Ovary (tissue), 9 donors: ENCODE measurements around the gene SNX25. TPM values are rescaled to one million over a fixed set of nuclear protein-coding genes. Genes with fewer than 3 reads are reported as not detected.

ENCODE experiments used
- DNase-seq, 5 donors: peaks; one replicate each; pipeline ENCODE4 v3.0.0-alpha.2; 2019 to 2020
- H3K27ac ChIP-seq, 2 donors: fragments of 200-600 bp; one replicate each; pipeline versions ENCODE4 v1.5.1 to v1.8.0; 2019 to 2022
- H3K27me3 ChIP-seq: fragments of 200-600 bp; one replicate; pipeline ENCODE4 v1.8.0; 2022
- H3K36me3 ChIP-seq: fragments of 200-600 bp; sonication (generic); one replicate; pipeline ENCODE4 v1.5.1; 2019
- H3K4me1 ChIP-seq: one replicate; pipeline ENCODE4 v1.8.1; 2013; ENCODE audit warnings: mild to moderate bottlenecking, moderate library complexity; ENCODE audit not compliant: insufficient read depth
- H3K4me3 ChIP-seq: fragments of 200-600 bp; sonication (generic); one replicate; pipeline ENCODE4 v1.5.1; 2017
- H3K9me3 ChIP-seq, 2 donors: fragments of 200-600 bp in 1 of 2; sonication (generic) in 1 of 2; one replicate each; pipeline versions ENCODE4 v1.5.1 to v1.8.1; 2013 to 2019; ENCODE audit warnings: mild to moderate bottlenecking in 1 of 2, moderate library complexity in 1 of 2
- CTCF ChIP-seq, 3 donors: fragments of 450-650 bp in 2 of 3; fragments of 200-600 bp in 1 of 3; IDR thresholded peaks; one replicate each; pipeline versions ENCODE4 v1.5.1 to v1.8.0; 2016 to 2022; ENCODE audit warnings: antibody characterized with exemption in 3 of 3, mild to moderate bottlenecking in 1 of 3
- EP300 ChIP-seq: sonication (generic); formaldehyde crosslinking; IDR thresholded peaks from one replicate; pipeline ENCODE4 v1.6.1; 2017; ENCODE audit warnings: antibody characterized with exemption
- POLR2A ChIP-seq: fragments of 450-650 bp; IDR thresholded peaks from one replicate; pipeline ENCODE4 v1.6.1; 2017; ENCODE audit warnings: antibody characterized with exemption, mild to moderate bottlenecking, moderate library complexity
- WGBS, 3 donors: extraction: QIAGEN DNeasy Blood & Tissue Kit in 1 of 3; methylation state at CpG; one replicate each; pipeline versions ENCODE4 v1.1.5 to v1.1.7; 2013 to 2017; 5-methylcytosine and 5-hydroxymethylcytosine counted together
- intact Hi-C, 4 donors: fragments of 100-400 bp; cut with DNase I; formaldehyde crosslinking; loops; one replicate each; pipeline versions ENCODE4 v1.11.0 to v1.15.1; 2022 to 2023
- polyA plus RNA-seq, 2 donors: library from polyadenylated mRNA; stranded (reverse); fragments of 200-250 nt in 1 of 2; fragments of 350-450 nt in 1 of 2; fragmentation: Illumina TruSeq in 1 of 2; extraction: RNeasy Lipid Tissue Mini Kit (QIAGEN cat#74804) in 1 of 2; gene quantifications; one replicate each; pipeline ENCODE4 v1.2.3, GENCODE V29; 2013 to 2014
- total RNA-seq, 7 donors: library from RNA; depleted of rRNA in 2 of 7; stranded (reverse); fragments of >200 nt in 2 of 7; fragmentation: NEBNext Ultra II Directional in 3 of 7; extraction: Animal tissue kit (Norgen Biotek cat#: 25700) in 3 of 7; gene quantifications; one replicate each; pipeline versions ENCODE4 v1.1.0 to v1.2.4, GENCODE V29; 2016 to 2023
- donor health status: DM: no; HTN: no; CAD: no; lungs with moderate emphysema.
- donor health status: DM: no; HTN: no; CAD: no.
- donor health status: Bipolar disorder and iron deficiency.
- donor health status: DM: yes; HTN: yes; CAD: no.
- donor health status: DM: no; HTN: no; CAD: no.
- donor health status: DM: yes; HTN: yes; CAD: no.

The SNX25 gene
- total and polyA plus RNA-seq, 9 donors, result 7.9 to 28.4 (median 19.1) TPM

GRCh38 chr4:185378264-185378663 is 168.9 kb downstream of the SNX25 start:
- no peak for DNase-seq
- H3K9me3 ChIP-seq, result no peaks in the 10 kb centered on the region
- intact Hi-C loops, result no loop called here
- no peak overlapping the region for H3K27ac ChIP-seq
- no peak overlapping the region for H3K4me3 ChIP-seq
- 87 to 98% (median 89%) methylated on average over 6 of the region's 6 CpGs for WGBS, 3 donors
- TF ChIP-seq CTCF (IDR thresholded peaks at IDR 0.05) (no peak), EP300 (no peak)
- H3K4me1 ChIP-seq, result no peaks in the 10 kb centered on the region
- H3K27me3 ChIP-seq, result no peaks in the 10 kb centered on the region
- H3K36me3 ChIP-seq, result no peaks in the 10 kb centered on the region

- no peak overlapping the region for H3K4me3 ChIP-seq
- DNase-seq, result no peak
- WGBS, 3 donors, result 95 to 97% (median 96%) methylated on average over 13 of the region's 13 CpGs
- H3K9me3 ChIP-seq, result no peaks in the 10 kb centered on the region
- intact Hi-C loops, result no loop called here
- no peaks in the 10 kb centered on the region for H3K36me3 ChIP-seq
- no peak for TF ChIP-seq POLR2A
- no peak for TF ChIP-seq CTCF (IDR thresholded peaks at IDR 0.05)
- TF ChIP-seq EP300, result no peak
- no peaks in the 10 kb centered on the region for H3K27me3 ChIP-seq
- H3K27ac ChIP-seq, result no peak overlapping the region
- no peaks in the 10 kb centered on the region for H3K4me1 ChIP-seq
These were observed 170.2 kb downstream of the SNX25 start for GRCh38 chr4:185379326-185380295.

- no peak overlapping the region for H3K4me3 ChIP-seq
- 89 to 94% (median 92%) methylated on average over 1 of the region's 1 CpG for WGBS, 3 donors
- H3K9me3 ChIP-seq, result no peaks in the 10 kb centered on the region
- DNase-seq, result no peak
- intact Hi-C loops, result no loop called here
- no peaks in the 10 kb centered on the region for H3K4me1 ChIP-seq
- no peak overlapping the region for H3K27ac ChIP-seq
- TF ChIP-seq POLR2A, result no peak
- TF ChIP-seq CTCF (IDR thresholded peaks at IDR 0.05), result no peak
- no peak for TF ChIP-seq EP300
- no peaks in the 10 kb centered on the region for H3K36me3 ChIP-seq
- H3K27me3 ChIP-seq, result no peaks in the 10 kb centered on the region
These were observed 170.9 kb downstream of the SNX25 start for GRCh38 chr4:185380320-185380719.

GRCh38 chr4:185381288-185382196 is 172.1 kb downstream of the SNX25 start:
- H3K9me3 ChIP-seq, result no peaks in the 10 kb centered on the region
- H3K36me3 ChIP-seq, result no peaks in the 10 kb centered on the region
- H3K4me1 ChIP-seq, result peaks cover 1% of the 10 kb centered on the region
- no peaks in the 10 kb centered on the region for H3K27me3 ChIP-seq
- no peak overlapping the region for H3K4me3 ChIP-seq
- 38 to 48% (median 45%) methylated on average over 4 of the region's 4 CpGs for WGBS, 3 donors
- TF ChIP-seq POLR2A (no peak), EP300 (no peak), CTCF (IDR thresholded peaks at IDR 0.05) (no peak)
- no peak for DNase-seq
- no peak overlapping the region for H3K27ac ChIP-seq
- intact Hi-C loops, result no loop called here
